GM12878 (cell line): ENCODE data around the gene MYO7A. TPM values are rescaled to one million over a fixed set of nuclear protein-coding genes. Genes with fewer than 3 reads are reported as not detected.

Source experiments
- ATAC-seq: fragments of 200-7000 bp; cut with Tn5 transposase; 3 replicates; pipeline ENCODE4 v1.9.1; 2020; ENCODE audit warnings: mild to moderate bottlenecking, moderate library complexity
- BruUV-seq: library from RNA; stranded (reverse); fragments of 400-500 nt; replicated peaks from 2 replicates; lab custom pipeline; 2021; lab: Mats Ljungman, UMichigan
- CTCF ChIA-PET: fragments of 300-600 bp; sonication (Branson Sonifier 250); formaldehyde crosslinking; extraction: SDS; loops from one replicate; lab custom pipeline; 2021; ENCODE audit warnings: inconsistent platforms; lab: Yijun Ruan, JAX
- POLR2A ChIA-PET: fragments of 350-600 bp; formaldehyde crosslinking; extraction: SDS; loops from one replicate; lab custom pipeline; 2021; ENCODE audit warnings: inconsistent platforms; lab: Charles Lee
- RAD21 ChIA-PET: fragments of 300-600 bp; sonication (Branson Sonifier 250); formaldehyde crosslinking; loops from one replicate; lab custom pipeline; 2023; ENCODE audit warnings: antibody characterized with exemption; ENCODE audit not compliant: unreplicated experiment; lab: Charles Lee
- SMC1A ChIA-PET: fragments of 300-600 bp; sonication (Branson Sonifier 250); formaldehyde crosslinking; loops from one replicate; lab custom pipeline; 2023; ENCODE audit not compliant: unreplicated experiment, uncharacterized antibody; lab: Charles Lee
- DNase-seq: peaks from one replicate; pipeline ENCODE4 v3.0.0-alpha.2; 2011; ENCODE audit warnings: low read depth, low spot score
- FAIRE-seq: peaks from 3 replicates; lab custom pipeline; 2011; peaks lifted over from hg19 to GRCh38; lab: Jason Lieb, UNC
- H2AFZ ChIP-seq: 2 replicates; pipeline ENCODE4 v1.6.0; 2011; ENCODE audit warnings: low read depth, low read length, control low read depth; ENCODE audit not compliant: control insufficient read depth
- H3K27ac ChIP-seq: 2 replicates; pipeline ENCODE4 v1.5.1; 2011; ENCODE audit warnings: control low read depth; ENCODE audit not compliant: control insufficient read depth, insufficient read depth
- H3K27me3 ChIP-seq, 2 experiments: replicated peaks in 1 of 2; 2 replicates each; pipeline versions ENCODE4 v1.6.0 to v1.6.1; 2011; ENCODE audit warnings: low read length in 1 of 2; ENCODE audit not compliant: control insufficient read depth in 2 of 2, insufficient read depth in 2 of 2
- H3K36me3 ChIP-seq, 2 experiments: 2 replicates each; pipeline ENCODE4 v1.5.1; 2011; ENCODE audit warnings: low read length in 1 of 2; ENCODE audit not compliant: control insufficient read depth in 2 of 2, insufficient read depth in 2 of 2
- H3K4me1 ChIP-seq: 2 replicates; pipeline ENCODE4 v1.6.1; 2011; ENCODE audit warnings: mild to moderate bottlenecking, low read length, moderate library complexity, mixed read lengths; ENCODE audit not compliant: control insufficient read depth, insufficient read depth
- H3K4me2 ChIP-seq: 2 replicates; pipeline ENCODE4 v1.6.0; 2011; ENCODE audit warnings: control low read depth; ENCODE audit not compliant: control insufficient read depth, insufficient read depth
- H3K4me3 ChIP-seq: fragments of 200-600 bp; sonication (generic); 2 replicates; pipeline ENCODE4 v1.5.1; 2016
- H3K79me2 ChIP-seq: 2 replicates; pipeline ENCODE4 v1.6.0; 2011; ENCODE audit warnings: low read length; ENCODE audit not compliant: control insufficient read depth, insufficient read depth
- H3K9ac ChIP-seq: 2 replicates; pipeline ENCODE4 v1.8.0; 2011; ENCODE audit warnings: low read length, control low read depth, mixed read lengths; ENCODE audit not compliant: control insufficient read depth, insufficient read depth
- H3K9me3 ChIP-seq: replicated peaks from 3 replicates; pipeline ENCODE4 v1.5.1; 2011; ENCODE audit warnings: mild to moderate bottlenecking, low read length; ENCODE audit not compliant: control insufficient read depth, insufficient read depth
- H4K20me1 ChIP-seq: 2 replicates; pipeline ENCODE4 v1.6.0; 2011; ENCODE audit not compliant: control insufficient read depth, insufficient read depth
- BACH1 ChIP-seq: fragments of 450-650 bp; IDR thresholded peaks from 2 replicates; pipeline ENCODE4 v1.6.1; 2017; ENCODE audit warnings: mild to moderate bottlenecking, borderline replicate concordance
- CBFB ChIP-seq: IDR thresholded peaks from 2 replicates; pipeline ENCODE4 v1.6.1; 2016; ENCODE audit warnings: antibody characterized with exemption, low read depth
- IKZF1 ChIP-seq: fragments of 450-650 bp; conservative IDR thresholded peaks from 2 replicates; pipeline ENCODE4 v1.6.1; 2017; ENCODE audit warnings: antibody characterized with exemption, mild to moderate bottlenecking
- LARP7 ChIP-seq: fragments of 450-650 bp; IDR thresholded peaks from 2 replicates; pipeline ENCODE4 v1.6.1; 2017; ENCODE audit warnings: mild to moderate bottlenecking
- TCF3 ChIP-seq: IDR thresholded peaks from 2 replicates; pipeline ENCODE4 v1.6.1; 2012; ENCODE audit warnings: low read depth, mild to moderate bottlenecking, low read length, borderline replicate concordance; ENCODE audit not compliant: insufficient read depth
- ZBED1 ChIP-seq: IDR thresholded peaks from 2 replicates; pipeline ENCODE4 v1.6.1; 2016; ENCODE audit warnings: borderline replicate concordance
- ZZZ3 ChIP-seq: IDR thresholded peaks from 2 replicates; pipeline ENCODE4 v1.6.1; 2011; ENCODE audit warnings: low read depth; ENCODE audit not compliant: control insufficient read depth, insufficient read length
- WGBS: methylation state at CpG from one replicate; pipeline ENCODE4 v1.1.6; 2016; ENCODE audit warnings: low lambda C conversion rate; ENCODE audit not compliant: insufficient replicate concordance, insufficient coverage; ENCODE audit errors: missing lambda C conversion rate; 5-methylcytosine and 5-hydroxymethylcytosine counted together
- in situ Hi-C: fragments of 300-500 bp; cut with MboI; formaldehyde crosslinking; loops from 9 replicates; pipeline ENCODE4 v1.14.3; 2018; ENCODE audit warnings: mixed read lengths
- intact Hi-C: fragments of 100-400 bp; cut with micrococcal nuclease; formaldehyde crosslinking; loops from one replicate; pipeline ENCODE4 v1.14.2; 2022; ENCODE audit not compliant: unreplicated experiment
- polyA plus RNA-seq, 11 experiments: library from polyadenylated mRNA; depleted of rRNA in 4 of 11; unstranded in 6 of 11; stranded (reverse) in 5 of 11; fragments of >200 nt; fragmentation: Nextera tagmentation in 4 of 11; fragmentation: Illumina TruSeq in 1 of 11; extraction: Ambion mirVana in 4 of 11; extraction: Trizol in 1 of 11; gene quantifications; 1 replicate in 1 of 11; 2 replicates in 10 of 11; pipeline versions ENCODE4 v1.2.1 to v1.2.3, GENCODE V29; 2011 to 2016; ENCODE audit warnings: inconsistent platforms in 2 of 11, missing spikeins in 2 of 11, low read depth in 1 of 11
- total RNA-seq, 4 experiments: library from RNA; depleted of rRNA in 3 of 4; stranded (reverse); fragments of >200 nt in 3 of 4; fragmentation: Illumina TruSeq in 1 of 4; extraction: Trizol in 1 of 4; gene quantifications; 2 replicates each; pipeline versions ENCODE4 v1.2.1 to v1.2.3, GENCODE V29; 2013 to 2021
- TF ChIP-seq, protein P1 (sequence below): fragments of 450-650 bp; IDR thresholded peaks from 2 replicates; pipeline ENCODE4 v1.6.1; 2018; ENCODE audit warnings: borderline replicate concordance, mild to moderate bottlenecking; ENCODE audit not compliant: partially characterized antibody
- TF ChIP-seq, protein P2 (sequence below): IDR thresholded peaks from 2 replicates; pipeline ENCODE4 v1.6.1; 2012; ENCODE audit warnings: low read length, inconsistent platforms

Gene MYO7A
- total and polyA plus RNA-seq, 10 of the 15 experiments (the other 5 are each of a cell fraction or from before 2014, with no cell fraction given): 0.01 to 0.21 (median 0.04) TPM; not detected in 6

DNA sequence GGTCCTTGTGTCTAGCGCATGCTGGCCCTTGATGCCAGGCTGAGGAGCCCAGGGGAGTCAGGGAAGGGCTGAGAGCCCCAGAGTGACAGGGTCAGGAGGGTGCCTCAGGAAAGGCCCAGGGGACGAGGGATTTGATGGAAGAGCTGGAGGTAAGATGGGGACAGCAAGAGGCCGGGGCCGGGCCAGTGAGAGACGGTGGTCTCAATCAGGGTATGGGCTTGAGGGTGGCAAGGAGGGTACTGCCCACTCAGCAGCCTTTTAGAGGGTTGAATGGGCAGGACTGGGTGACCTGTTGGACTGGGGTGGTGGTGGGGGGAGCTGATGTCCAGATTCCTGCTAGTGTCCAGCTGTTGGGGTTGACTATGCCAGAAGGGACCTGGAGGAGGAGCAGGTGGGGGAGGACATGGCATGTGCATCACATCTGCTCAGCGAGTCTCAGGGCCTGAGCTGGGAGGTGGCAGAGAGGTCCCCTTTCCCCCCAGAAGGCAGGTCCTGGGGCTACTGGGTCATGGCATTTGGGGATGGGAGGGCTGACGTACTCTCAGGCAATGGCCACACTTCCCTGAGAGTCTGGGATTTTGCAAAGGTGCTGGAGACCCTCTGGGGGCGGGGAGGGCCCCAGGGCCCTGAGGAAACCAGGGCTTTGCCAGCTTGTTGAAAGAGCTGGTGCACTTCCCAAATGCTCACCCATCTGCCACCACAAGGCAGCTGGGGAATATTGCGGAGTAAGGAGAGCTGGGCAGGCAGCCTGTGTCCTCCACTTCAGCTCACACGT is 18.4 kb downstream of the MYO7A start:
- FAIRE-seq: no peak
- no TSS peak for BruUV-seq
- ChIA-PET POLR2A (no interaction called here), RAD21 (interaction anchor here (1.0 kb wide), 1 partner anchor 19 kb away, joined by 3 read pairs; the partner anchor contains the start of gene MYO7A), SMC1A (interaction anchor here (1.0 kb wide), 1 partner anchor 49 kb away, joined by 3 read pairs; no protein-coding TSS in a partner anchor), CTCF (interaction anchor here (0.7 to 0.9 kb wide), 2 partner anchors 55 to 226 kb away, joined by 3 read pairs; no protein-coding TSS in a partner anchor)
- Histone ChIP-seq H2AFZ (no peak overlapping the region), H3K4me3 (no peak overlapping the region), H3K36me3 (no peaks in the 10 kb centered on the region), H3K9ac (no peak overlapping the region), H3K79me2 (no peaks in the 10 kb centered on the region), H3K4me2 (no peak overlapping the region), H3K27me3 (peaks cover 0 to 4% of the 10 kb centered on the region in 2 experiments; a peak in 1 of 4 replicates), H3K27ac (no peak overlapping the region), H3K9me3 (no peaks in the 10 kb centered on the region), H3K4me1 (no peaks in the 10 kb centered on the region), H4K20me1 (no peaks in the 10 kb centered on the region)
- no peak for ATAC-seq
- TF ChIP-seq, protein P1, sequence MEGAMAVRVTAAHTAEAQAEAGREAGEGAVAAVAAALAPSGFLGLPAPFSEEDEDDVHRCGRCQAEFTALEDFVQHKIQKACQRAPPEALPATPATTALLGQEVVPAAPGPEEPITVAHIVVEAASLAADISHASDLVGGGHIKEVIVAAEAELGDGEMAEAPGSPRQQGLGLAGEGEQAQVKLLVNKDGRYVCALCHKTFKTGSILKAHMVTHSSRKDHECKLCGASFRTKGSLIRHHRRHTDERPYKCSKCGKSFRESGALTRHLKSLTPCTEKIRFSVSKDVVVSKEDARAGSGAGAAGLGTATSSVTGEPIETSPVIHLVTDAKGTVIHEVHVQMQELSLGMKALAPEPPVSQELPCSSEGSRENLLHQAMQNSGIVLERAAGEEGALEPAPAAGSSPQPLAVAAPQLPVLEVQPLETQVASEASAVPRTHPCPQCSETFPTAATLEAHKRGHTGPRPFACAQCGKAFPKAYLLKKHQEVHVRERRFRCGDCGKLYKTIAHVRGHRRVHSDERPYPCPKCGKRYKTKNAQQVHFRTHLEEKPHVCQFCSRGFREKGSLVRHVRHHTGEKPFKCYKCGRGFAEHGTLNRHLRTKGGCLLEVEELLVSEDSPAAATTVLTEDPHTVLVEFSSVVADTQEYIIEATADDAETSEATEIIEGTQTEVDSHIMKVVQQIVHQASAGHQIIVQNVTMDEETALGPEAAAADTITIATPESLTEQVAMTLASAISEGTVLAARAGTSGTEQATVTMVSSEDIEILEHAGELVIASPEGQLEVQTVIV: no peak
- TF ChIP-seq, protein P2, sequence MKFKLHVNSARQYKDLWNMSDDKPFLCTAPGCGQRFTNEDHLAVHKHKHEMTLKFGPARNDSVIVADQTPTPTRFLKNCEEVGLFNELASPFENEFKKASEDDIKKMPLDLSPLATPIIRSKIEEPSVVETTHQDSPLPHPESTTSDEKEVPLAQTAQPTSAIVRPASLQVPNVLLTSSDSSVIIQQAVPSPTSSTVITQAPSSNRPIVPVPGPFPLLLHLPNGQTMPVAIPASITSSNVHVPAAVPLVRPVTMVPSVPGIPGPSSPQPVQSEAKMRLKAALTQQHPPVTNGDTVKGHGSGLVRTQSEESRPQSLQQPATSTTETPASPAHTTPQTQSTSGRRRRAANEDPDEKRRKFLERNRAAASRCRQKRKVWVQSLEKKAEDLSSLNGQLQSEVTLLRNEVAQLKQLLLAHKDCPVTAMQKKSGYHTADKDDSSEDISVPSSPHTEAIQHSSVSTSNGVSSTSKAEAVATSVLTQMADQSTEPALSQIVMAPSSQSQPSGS: no peak
- TF ChIP-seq CBFB: no peak
- no peak for TF ChIP-seq LARP7
- no peak for TF ChIP-seq TCF3
- no peak for TF ChIP-seq ZBED1
- TF ChIP-seq BACH1: no peak
- TF ChIP-seq IKZF1: no peak
- TF ChIP-seq ZZZ3: no peak
- WGBS: 39% methylated on average over 8 of the region's 10 CpGs
- intact Hi-C loops (no loop called here), in situ Hi-C loops (no loop called here)
- DNase-seq: no peak
